Fibroblast of pulmonary artery (primary cell): ENCODE data around the gene PPDPF.

Experiments used
- DNase-seq: peaks from one replicate; pipeline ENCODE4 v3.0.0-alpha.2; 2010; ENCODE audit warnings: low read depth
- H3K4me3 ChIP-seq: replicated peaks from 2 replicates; pipeline ENCODE4 v1.5.1; 2011; ENCODE audit warnings: low read depth, mild to moderate bottlenecking, control low read depth, low read length, moderate library complexity
- TF ChIP-seq, protein P1 (sequence below): IDR thresholded peaks from 2 replicates; pipeline ENCODE4 v1.5.1; 2011; ENCODE audit warnings: mild to moderate bottlenecking, control low read depth, low read length, inconsistent platforms; ENCODE audit errors: missing control alignments

Gene PPDPF

GRCh38 chr20:63560333-63560805 lies 39.8 kb downstream of the PPDPF start:
- DNase-seq, result no peak
- TF ChIP-seq, protein P1, sequence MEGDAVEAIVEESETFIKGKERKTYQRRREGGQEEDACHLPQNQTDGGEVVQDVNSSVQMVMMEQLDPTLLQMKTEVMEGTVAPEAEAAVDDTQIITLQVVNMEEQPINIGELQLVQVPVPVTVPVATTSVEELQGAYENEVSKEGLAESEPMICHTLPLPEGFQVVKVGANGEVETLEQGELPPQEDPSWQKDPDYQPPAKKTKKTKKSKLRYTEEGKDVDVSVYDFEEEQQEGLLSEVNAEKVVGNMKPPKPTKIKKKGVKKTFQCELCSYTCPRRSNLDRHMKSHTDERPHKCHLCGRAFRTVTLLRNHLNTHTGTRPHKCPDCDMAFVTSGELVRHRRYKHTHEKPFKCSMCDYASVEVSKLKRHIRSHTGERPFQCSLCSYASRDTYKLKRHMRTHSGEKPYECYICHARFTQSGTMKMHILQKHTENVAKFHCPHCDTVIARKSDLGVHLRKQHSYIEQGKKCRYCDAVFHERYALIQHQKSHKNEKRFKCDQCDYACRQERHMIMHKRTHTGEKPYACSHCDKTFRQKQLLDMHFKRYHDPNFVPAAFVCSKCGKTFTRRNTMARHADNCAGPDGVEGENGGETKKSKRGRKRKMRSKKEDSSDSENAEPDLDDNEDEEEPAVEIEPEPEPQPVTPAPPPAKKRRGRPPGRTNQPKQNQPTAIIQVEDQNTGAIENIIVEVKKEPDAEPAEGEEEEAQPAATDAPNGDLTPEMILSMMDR, result no peak
- no peak overlapping the region for H3K4me3 ChIP-seq

- H3K4me3 ChIP-seq, result no peak overlapping the region
- TF ChIP-seq, protein P1, result no peak
- DNase-seq, result no peak
Measured at GRCh38 chr20:63560856-63561609, 40.5 kb downstream of the PPDPF start.

DNA sequence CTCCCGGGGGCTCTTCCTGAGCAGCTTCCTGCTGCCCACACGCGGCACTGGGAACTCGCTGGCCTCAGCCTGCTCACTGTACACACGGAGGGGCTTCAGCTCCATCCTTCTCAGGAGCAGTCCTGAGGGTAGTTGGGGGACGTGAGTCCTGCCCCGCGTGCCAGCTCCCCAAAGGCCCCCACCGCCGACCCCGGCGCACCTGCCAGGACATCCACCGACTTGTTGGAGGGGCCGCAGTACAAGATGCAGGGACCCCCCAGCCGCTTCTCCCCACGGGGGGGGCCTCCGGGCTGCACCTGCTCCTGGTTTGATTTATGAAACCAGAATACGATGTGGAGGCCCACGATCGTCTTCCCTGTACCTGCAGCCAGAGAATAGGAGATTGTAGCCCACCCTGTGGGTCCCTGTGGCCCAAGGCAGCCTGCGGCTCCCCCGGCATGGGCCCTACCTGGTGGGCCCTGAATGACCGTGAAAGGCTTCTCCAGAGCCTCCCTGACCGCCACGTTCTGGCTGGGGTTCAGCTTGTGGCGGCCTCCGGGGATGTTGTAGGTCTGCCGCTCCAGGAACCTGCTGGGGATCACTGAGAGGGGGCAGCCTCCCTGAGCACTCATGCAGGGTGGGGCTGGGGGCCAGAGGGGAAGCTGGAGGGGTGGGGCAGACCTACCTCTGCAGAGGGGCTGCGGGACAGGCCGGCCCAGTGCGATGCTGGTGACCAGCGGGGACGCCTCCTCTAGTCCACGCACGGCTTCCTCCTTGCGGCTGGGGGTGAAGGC lies 41.2 kb downstream of the PPDPF start:
- TF ChIP-seq, protein P1, result no peak

DNA sequence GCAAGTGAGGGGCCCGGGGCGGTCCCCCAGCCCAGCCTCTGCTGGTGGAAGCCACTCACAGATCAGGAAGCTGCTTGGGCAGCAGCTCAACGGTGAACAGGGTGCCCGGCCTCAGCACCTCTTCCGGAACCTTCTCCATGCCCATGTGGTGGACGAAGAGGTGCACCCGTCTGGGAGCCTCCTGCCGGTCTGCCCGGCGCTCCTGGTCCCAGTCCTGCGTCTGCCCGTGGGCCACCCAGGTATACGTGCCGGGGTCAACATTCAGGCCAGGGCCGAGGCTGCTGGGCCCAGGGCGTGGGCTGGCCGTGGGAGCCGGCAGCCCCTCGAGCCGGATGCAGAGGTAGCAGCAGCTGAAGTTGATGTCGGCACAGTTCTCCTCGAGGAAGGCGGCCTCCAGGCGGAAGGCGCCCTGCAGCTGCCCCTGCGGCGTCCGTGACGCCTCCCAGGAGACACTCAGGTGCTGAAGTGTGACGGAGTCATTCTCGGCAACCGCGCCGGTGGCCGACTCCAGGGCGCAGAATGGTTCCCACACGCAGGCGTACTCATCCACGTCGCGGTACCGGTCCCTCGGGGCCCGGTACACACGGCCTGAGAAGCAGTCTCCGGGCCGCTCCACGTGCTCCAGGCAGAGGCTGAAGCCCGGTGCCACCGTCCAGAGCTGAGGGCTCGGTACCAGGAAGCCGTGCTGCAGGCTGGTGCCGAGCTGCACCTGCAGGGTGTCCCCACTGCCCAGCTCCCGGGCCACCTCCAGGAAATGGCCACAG lies 42.1 kb downstream of the PPDPF start:
- no peak for DNase-seq
- TF ChIP-seq, protein P1, result no peak

More for the DNA sequence above, 41.2 kb downstream of the PPDPF start:
- H3K4me3 ChIP-seq, result no peak overlapping the region
- DNase-seq, result no peak

GRCh38 chr20:63563225-63563935 lies 42.8 kb downstream of the PPDPF start:
- DNase-seq, result no peak
- no peak overlapping the region for H3K4me3 ChIP-seq
- TF ChIP-seq, protein P1, result no peak

More for the DNA sequence above, 42.1 kb downstream of the PPDPF start:
- H3K4me3 ChIP-seq, result no peak overlapping the region

DNA sequence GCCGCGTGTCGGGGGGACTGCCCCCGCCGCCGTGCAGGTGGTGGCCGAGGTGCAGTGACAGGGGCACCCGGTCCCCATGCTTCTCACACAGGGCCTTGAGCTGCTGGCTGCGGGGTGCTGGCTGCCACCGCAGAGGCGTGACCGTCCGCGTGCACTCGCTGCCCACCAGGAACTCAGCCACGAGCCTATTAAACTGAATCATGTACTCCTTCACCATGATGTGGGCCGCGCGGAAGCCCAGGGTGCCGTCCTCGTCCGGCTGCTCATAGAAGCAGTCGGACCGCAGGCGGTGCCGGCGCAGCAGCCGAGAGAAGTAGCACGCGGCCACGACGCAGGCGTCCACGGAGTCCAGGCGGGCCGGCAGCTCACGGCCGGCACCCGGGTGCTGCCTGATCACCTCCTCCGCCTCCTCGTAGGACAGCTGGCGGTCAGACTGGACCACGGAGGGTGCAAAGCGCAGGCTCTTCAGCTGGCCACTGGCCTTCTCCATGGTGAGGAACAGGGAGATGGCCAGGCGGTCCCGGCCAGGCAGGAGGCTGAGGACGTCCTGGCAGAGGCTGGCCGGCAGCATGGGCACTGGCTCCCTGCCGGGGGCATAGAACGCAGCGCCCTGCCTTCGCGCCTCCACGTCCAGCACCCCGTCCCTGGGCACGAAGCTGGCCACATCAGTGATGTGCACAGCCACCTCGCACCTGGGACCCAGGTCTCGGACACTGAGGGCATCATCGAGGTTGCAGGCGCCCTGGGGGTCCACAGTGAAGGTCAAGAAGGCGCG lies 43.7 kb downstream of the PPDPF start:
- no peak for DNase-seq
- H3K4me3 ChIP-seq, result no peak overlapping the region
- TF ChIP-seq, protein P1, result no peak
